SK-N-MC (cell line): ENCODE data around the gene TBC1D2B.

Source experiments
- EZH2 ChIP-seq: fragments of 200-600 bp; sonication (generic); IDR thresholded peaks from one replicate; pipeline ENCODE4 v1.6.1; 2017; ENCODE audit warnings: antibody characterized with exemption
- POLR2AphosphoS5 ChIP-seq: IDR thresholded peaks from 2 replicates; pipeline ENCODE4 v1.6.1; 2012; ENCODE audit warnings: mild to moderate bottlenecking, low read depth, low read length, borderline replicate concordance

GRCh38 chr15:78041946-78042345 lies 35.6 kb downstream of the TBC1D2B start:
- no peak for TF ChIP-seq EZH2
- no peak for TF ChIP-seq POLR2AphosphoS5
